ENCODE data around the gene CRELD2. TPM values are rescaled to one million over a fixed set of nuclear protein-coding genes. Genes with fewer than 3 reads are reported as not detected.

Gene CRELD2
- total and polyA plus RNA-seq, 2 of the 13 experiments (the other 11 are each of a cell fraction or from before 2014, with no cell fraction given): 17.2 to 44.7 TPM

- TF ChIP-seq CHD4 (IDR thresholded peaks at IDR 0.05; ENCODE audit: borderline replicate concordance, low read length) (no peak), SYNCRIP (IDR thresholded peaks at IDR 0.05; ENCODE audit: insufficient read depth, low read depth, low read length) (no peak), ZNF589 (CRISPR knock-in tag; conservative IDR thresholded peaks at IDR 0.05) (no peak), ZSCAN30 (CRISPR knock-in tag; IDR thresholded peaks at IDR 0.05) (no peak), ARNT2 (CRISPR knock-in tag; IDR thresholded peaks at IDR 0.05; ENCODE audit: low read depth) (no peak), MAF1 (CRISPR knock-in tag; IDR thresholded peaks at IDR 0.05; ENCODE audit: borderline replicate concordance) (no peak), SETDB1 (CRISPR knock-in tag; IDR thresholded peaks at IDR 0.05; ENCODE audit: borderline replicate concordance) (no peak), ZNF7 (CRISPR knock-in tag; IDR thresholded peaks at IDR 0.05) (no peak), HMG20A (CRISPR knock-in tag; IDR thresholded peaks at IDR 0.05; ENCODE audit: borderline replicate concordance) (peak; percentile 71; the same call in 1 of the 2 replicates), ATF7 (IDR thresholded peaks at IDR 0.05) (no peak), ATF7 (CRISPR knock-in tag; IDR thresholded peaks at IDR 0.05) (no peak), ZNF564 (CRISPR knock-in tag; IDR thresholded peaks at IDR 0.05) (no peak), ZNF766 (CRISPR knock-in tag; IDR thresholded peaks at IDR 0.05; ENCODE audit: borderline replicate concordance) (no peak), PCBP1 (IDR thresholded peaks at IDR 0.05; ENCODE audit: borderline replicate concordance, low read depth, low read length) (no peak), ZNF776 (CRISPR knock-in tag; IDR thresholded peaks at IDR 0.05) (0 out of 2 replicates have a peak, but pooled peaks have one; percentile 48), NFATC3 (CRISPR knock-in tag; IDR thresholded peaks at IDR 0.05) (no peak), ZSCAN21 (CRISPR knock-in tag; IDR thresholded peaks at IDR 0.05; ENCODE audit: borderline replicate concordance) (no peak), KLF15 (CRISPR knock-in tag; IDR thresholded peaks at IDR 0.05; ENCODE audit: borderline replicate concordance) (no peak), ATF4 (CRISPR knock-in tag; IDR thresholded peaks at IDR 0.05) (peak in 1 of 2 experiments; percentile 34; a peak in 1 of 4 replicates), ZNF790 (CRISPR knock-in tag; IDR thresholded peaks at IDR 0.05; ENCODE audit: borderline replicate concordance) (no peak), PRDM4 (CRISPR knock-in tag; IDR thresholded peaks at IDR 0.05; ENCODE audit: borderline replicate concordance) (no peak)
- TF ChIP-seq, protein P1, sequence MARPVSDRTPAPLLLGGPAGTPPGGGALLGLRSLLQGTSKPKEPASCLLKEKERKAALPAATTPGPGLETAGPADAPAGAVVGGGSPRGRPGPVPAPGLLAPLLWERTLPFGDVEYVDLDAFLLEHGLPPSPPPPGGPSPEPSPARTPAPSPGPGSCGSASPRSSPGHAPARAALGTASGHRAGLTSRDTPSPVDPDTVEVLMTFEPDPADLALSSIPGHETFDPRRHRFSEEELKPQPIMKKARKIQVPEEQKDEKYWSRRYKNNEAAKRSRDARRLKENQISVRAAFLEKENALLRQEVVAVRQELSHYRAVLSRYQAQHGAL (CRISPR knock-in tag; IDR thresholded peaks at IDR 0.05; ENCODE audit: not compliant biosample characterization): no peak
Measured at GRCh38 chr22:49936018-49936972, 17.9 kb downstream of the CRELD2 start (continued).

Data from HepG2 (cell line).